SU-DHL-6 (cell line): ENCODE measurements around the gene DCTPP1.

Experiments
- CTCF ChIP-seq: fragments of 200-600 bp; sonication (generic); IDR thresholded peaks from one replicate; pipeline ENCODE4 v1.5.1; 2017; ENCODE audit warnings: antibody characterized with exemption, mild to moderate bottlenecking, low read length, moderate library complexity; ENCODE audit not compliant: insufficient read depth, poor library complexity, severe bottlenecking
- EZH2phosphoT487 ChIP-seq: fragments of 200-600 bp; sonication (generic), shearing (Covaris generic); conservative IDR thresholded peaks from 2 replicates; pipeline ENCODE4 v1.6.1; 2018; ENCODE audit warnings: mild to moderate bottlenecking, antibody characterized with exemption, low read length, moderate library complexity, mixed read lengths

DNA sequence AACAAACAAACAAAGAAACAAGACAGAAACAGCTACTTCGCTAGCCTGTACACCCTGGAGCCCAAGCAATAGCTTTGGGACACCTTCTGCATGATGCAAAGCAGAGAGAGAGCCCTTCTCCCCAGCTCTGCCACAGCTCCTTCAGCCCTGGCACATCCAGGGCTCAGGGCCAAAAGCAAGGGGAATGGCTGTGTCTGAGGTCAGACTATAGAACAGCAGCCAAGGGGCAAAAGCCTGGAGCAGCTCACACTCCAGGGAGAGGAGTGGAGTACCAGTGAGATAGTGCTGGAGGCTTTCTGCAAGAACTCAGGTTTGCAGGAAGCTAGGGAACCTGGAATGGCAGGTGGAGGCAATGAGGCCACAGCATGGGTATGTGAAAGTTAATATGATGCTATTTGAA lies 27.4 kb upstream of the DCTPP1 start:
- TF ChIP-seq CTCF (no peak), EZH2phosphoT487 (no peak)
